Trophoblast cell (in vitro differentiated cells and primary cell): ENCODE data around the gene TSKU.

Experiments
- DNase-seq, 2 donors: peaks; one replicate each; pipeline ENCODE4 v3.0.0-alpha.2; 2016
- H2AFZ ChIP-seq: 2 replicates; pipeline ENCODE4 v1.6.1; 2013; ENCODE audit warnings: low read length, moderate library complexity, mild to moderate bottlenecking; ENCODE audit not compliant: insufficient read depth, poor library complexity
- H2AK5ac ChIP-seq: 2 replicates; pipeline ENCODE4 v1.6.1; 2013; ENCODE audit warnings: mild to moderate bottlenecking, low read length
- H2BK120ac ChIP-seq: 2 replicates; pipeline ENCODE4 v1.6.1; 2013; ENCODE audit warnings: low read length, mild to moderate bottlenecking, moderate library complexity; ENCODE audit not compliant: insufficient read depth, poor library complexity
- H2BK12ac ChIP-seq: 2 replicates; pipeline ENCODE4 v1.6.1; 2013; ENCODE audit warnings: mild to moderate bottlenecking, low read length, moderate library complexity
- H2BK5ac ChIP-seq: 2 replicates; pipeline ENCODE4 v1.6.1; 2013; ENCODE audit warnings: low read length, low read depth, moderate library complexity, mild to moderate bottlenecking; ENCODE audit not compliant: poor library complexity
- H3K14ac ChIP-seq: 2 replicates; pipeline ENCODE4 v1.6.1; 2013; ENCODE audit warnings: mild to moderate bottlenecking, low read length
- H3K18ac ChIP-seq: 2 replicates; pipeline ENCODE4 v1.6.1; 2013; ENCODE audit warnings: mild to moderate bottlenecking, low read length
- H3K23ac ChIP-seq: 2 replicates; pipeline ENCODE4 v1.6.1; 2013; ENCODE audit warnings: low read length
- H3K27ac ChIP-seq: 2 replicates; pipeline ENCODE4 v1.5.1; 2013; ENCODE audit warnings: low read depth, mild to moderate bottlenecking, inconsistent platforms, low read length, moderate library complexity
- H3K27me3 ChIP-seq: 2 replicates; pipeline ENCODE4 v1.6.1; 2013; ENCODE audit warnings: inconsistent platforms, mild to moderate bottlenecking, low read length, moderate library complexity; ENCODE audit not compliant: insufficient read depth
- H3K36me3 ChIP-seq, 2 experiments: 1 replicate in 1 of 2; 2 replicates in 1 of 2; pipeline ENCODE4 v1.6.1; 2013; ENCODE audit warnings: low read length in 2 of 2, mild to moderate bottlenecking in 2 of 2, moderate library complexity in 1 of 2; ENCODE audit not compliant: insufficient read depth in 2 of 2, control insufficient read depth in 1 of 2
- H3K4ac ChIP-seq: 2 replicates; pipeline ENCODE4 v1.6.1; 2013; ENCODE audit warnings: low read depth, mild to moderate bottlenecking, low read length, moderate library complexity
- H3K4me1 ChIP-seq, 2 experiments: 1 replicate in 1 of 2; 2 replicates in 1 of 2; pipeline ENCODE4 v1.6.1; 2013; ENCODE audit warnings: low read length in 2 of 2, mild to moderate bottlenecking in 2 of 2, moderate library complexity in 1 of 2; ENCODE audit not compliant: insufficient read depth in 2 of 2, control insufficient read depth in 1 of 2
- H3K4me2 ChIP-seq: 2 replicates; pipeline ENCODE4 v1.6.1; 2013; ENCODE audit warnings: inconsistent platforms, mild to moderate bottlenecking, low read length, moderate library complexity
- H3K4me3 ChIP-seq: 2 replicates; pipeline ENCODE4 v1.5.1; 2013; ENCODE audit warnings: mild to moderate bottlenecking, low read depth, low read length, inconsistent platforms
- H3K79me1 ChIP-seq: one replicate; pipeline ENCODE4 v1.6.1; 2013; ENCODE audit warnings: low read length
- H3K79me2 ChIP-seq: 2 replicates; pipeline ENCODE4 v1.6.1; 2013; ENCODE audit warnings: low read length, mild to moderate bottlenecking; ENCODE audit not compliant: control insufficient read depth, insufficient read depth, poor library complexity
- H3K9ac ChIP-seq: 2 replicates; pipeline ENCODE4 v1.6.1; 2013; ENCODE audit warnings: mild to moderate bottlenecking, low read length
- H3K9me3 ChIP-seq: 2 replicates; pipeline ENCODE4 v1.6.1; 2013; ENCODE audit warnings: low read depth, mild to moderate bottlenecking, control low read depth, inconsistent platforms, low read length; ENCODE audit not compliant: insufficient read depth
- H4K12ac ChIP-seq: 2 replicates; pipeline ENCODE4 v1.6.1; 2013; ENCODE audit warnings: low read depth, mild to moderate bottlenecking, low read length, moderate library complexity
- H4K8ac ChIP-seq: 2 replicates; pipeline ENCODE4 v1.6.1; 2013; ENCODE audit warnings: low read depth, mild to moderate bottlenecking, low read length, moderate library complexity
- H4K91ac ChIP-seq: one replicate; pipeline ENCODE4 v1.6.1; 2013; ENCODE audit warnings: low read depth, mild to moderate bottlenecking, low read length, moderate library complexity
- WGBS: extraction: QIAGEN DNeasy Blood & Tissue Kit; methylation state at CpG from one replicate; pipeline ENCODE4 v1.1.7; 2013; ENCODE audit warnings: missing lambda C conversion rate; ENCODE audit not compliant: insufficient read length, insufficient coverage; ENCODE audit errors: extremely low coverage; 5-methylcytosine and 5-hydroxymethylcytosine counted together

The TSKU gene

DNA sequence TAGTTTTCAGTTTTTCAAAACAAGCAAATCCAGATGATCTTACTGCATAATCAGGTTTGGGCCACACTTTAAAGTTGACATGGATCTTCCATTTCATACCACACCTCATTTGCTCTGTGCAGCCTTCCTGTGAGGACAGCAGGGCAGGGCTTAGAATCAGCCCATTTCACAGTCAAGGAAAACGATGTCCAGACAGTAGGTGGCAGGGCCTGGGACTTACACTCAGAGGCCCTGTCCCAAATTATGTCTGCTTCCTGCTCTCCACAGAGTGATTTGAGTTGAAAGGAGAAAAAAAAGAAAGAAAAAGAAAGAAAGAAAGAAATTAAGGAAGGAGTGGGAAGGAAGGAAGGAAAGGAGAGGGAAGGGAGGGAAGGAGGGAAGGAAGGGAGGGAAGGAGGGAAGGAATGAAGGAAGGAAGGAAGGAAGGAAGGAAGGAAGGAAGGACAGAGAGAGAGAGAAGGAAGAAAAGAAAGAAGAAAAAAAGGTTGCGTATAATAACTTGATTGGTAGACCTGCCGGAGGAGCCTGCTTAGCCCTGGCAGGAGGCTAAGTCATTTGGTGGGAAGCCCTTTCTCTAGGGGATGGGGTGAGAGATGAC lies 23.6 kb downstream of the TSKU start:
- DNase-seq, result no peak
- Histone ChIP-seq H2BK120ac (no peak overlapping the region), H2AFZ (no peak overlapping the region), H3K79me1 (no peaks in the 10 kb centered on the region), H3K9ac (no peak overlapping the region), H3K9me3 (no peaks in the 10 kb centered on the region), H4K12ac (no peak overlapping the region), H3K27me3 (no peaks in the 10 kb centered on the region), H3K36me3 (no peaks in the 10 kb centered on the region), H4K8ac (no peak overlapping the region), H2BK12ac (no peak overlapping the region), H3K27ac (no peak overlapping the region), H3K4me2 (no peak overlapping the region), H3K18ac (no peak overlapping the region), H4K91ac (no peak overlapping the region), H2BK5ac (no peak overlapping the region), H3K23ac (no peak overlapping the region), H3K4ac (no peak overlapping the region), H3K79me2 (no peaks in the 10 kb centered on the region), H3K14ac (no peak overlapping the region), H2AK5ac (no peak overlapping the region), H3K4me3 (no peak overlapping the region), H3K4me1 (peaks cover 2 to 9% of the 10 kb centered on the region in 2 experiments)
- no CpG with 5 or more reads among the region's 3 CpGs for WGBS

DNA sequence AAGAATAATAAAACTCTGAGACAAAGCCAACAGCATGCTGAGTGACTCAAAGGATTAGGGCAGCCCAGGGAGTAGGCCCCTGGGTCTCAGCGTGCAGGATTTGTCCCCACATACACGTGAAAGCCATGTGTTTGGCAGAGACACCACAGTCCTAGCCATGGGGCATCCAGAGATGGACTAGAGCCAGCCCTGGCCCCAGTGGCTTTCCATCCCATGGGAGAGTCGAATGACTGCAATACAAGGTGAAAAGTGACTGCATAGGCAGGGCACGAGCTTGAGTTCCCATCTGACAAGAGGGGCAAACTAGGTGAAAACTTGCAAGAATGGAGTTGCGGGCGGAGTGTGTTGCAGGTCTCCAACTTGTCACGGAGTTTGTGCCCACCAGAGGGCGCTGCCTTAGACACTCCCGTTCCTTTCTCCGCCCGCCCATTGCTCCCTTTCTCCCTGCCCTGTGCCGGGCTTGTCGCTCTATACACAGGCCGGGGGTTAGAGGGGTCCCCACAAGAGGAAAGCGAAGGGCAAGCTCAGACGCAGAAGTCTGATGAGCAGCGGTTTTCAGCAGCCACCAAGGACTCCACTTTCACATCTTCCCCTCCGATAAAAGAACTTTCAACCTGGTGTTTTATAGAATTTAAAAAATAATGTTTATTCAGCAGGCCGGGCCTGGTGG lies 24.2 kb downstream of the TSKU start:
- Histone ChIP-seq H3K4me1 (peaks cover 2 to 9% of the 10 kb centered on the region in 2 experiments), H3K27ac (no peak overlapping the region), H4K12ac (no peak overlapping the region), H2AK5ac (no peak overlapping the region), H4K8ac (no peak overlapping the region), H3K36me3 (no peaks in the 10 kb centered on the region), H3K9me3 (no peaks in the 10 kb centered on the region), H3K79me1 (no peaks in the 10 kb centered on the region), H3K9ac (no peak overlapping the region), H2BK120ac (no peak overlapping the region), H3K14ac (no peak overlapping the region), H4K91ac (no peak overlapping the region), H3K4me2 (no peak overlapping the region), H3K79me2 (no peaks in the 10 kb centered on the region), H3K27me3 (no peaks in the 10 kb centered on the region), H3K4ac (no peak overlapping the region), H3K4me3 (no peak overlapping the region), H2BK5ac (no peak overlapping the region), H3K23ac (no peak overlapping the region), H2AFZ (no peak overlapping the region), H2BK12ac (no peak overlapping the region), H3K18ac (no peak overlapping the region)
- DNase-seq, result peak; percentile 61 to 87
- no CpG with 5 or more reads among the region's 19 CpGs for WGBS

DNA sequence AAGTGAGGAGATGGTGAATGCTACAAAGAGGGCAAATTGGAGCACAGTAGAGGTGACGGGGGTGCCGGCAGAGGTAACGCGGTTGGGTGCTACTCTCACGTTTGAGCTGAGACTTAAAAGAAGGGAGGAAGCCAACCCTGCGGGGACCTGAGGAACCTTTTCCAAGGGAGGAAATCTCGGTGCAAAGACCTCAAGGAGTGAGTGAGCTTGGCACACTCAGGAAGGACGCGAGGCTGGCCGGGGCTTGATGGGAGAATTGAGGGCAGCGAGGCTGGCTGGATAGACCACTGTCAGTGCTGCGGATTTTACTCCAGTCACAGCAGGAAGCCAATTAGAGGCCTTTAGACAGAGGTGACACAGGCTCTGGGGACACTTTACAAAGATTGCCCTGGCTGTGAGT lies 25.0 kb downstream of the TSKU start:
- Histone ChIP-seq H2AK5ac (no peak overlapping the region), H3K14ac (no peak overlapping the region), H3K36me3 (no peaks in the 10 kb centered on the region), H4K91ac (no peak overlapping the region), H3K27me3 (no peaks in the 10 kb centered on the region), H3K4ac (no peak overlapping the region), H3K23ac (no peak overlapping the region), H4K12ac (no peak overlapping the region), H3K4me3 (no peak overlapping the region), H3K18ac (no peak overlapping the region), H3K4me2 (no peak overlapping the region), H3K4me1 (peaks cover 2 to 7% of the 10 kb centered on the region in 2 experiments), H3K27ac (no peak overlapping the region), H2BK120ac (no peak overlapping the region), H2AFZ (no peak overlapping the region), H2BK5ac (no peak overlapping the region), H3K9ac (no peak overlapping the region), H2BK12ac (no peak overlapping the region), H4K8ac (no peak overlapping the region), H3K79me1 (no peaks in the 10 kb centered on the region), H3K79me2 (no peaks in the 10 kb centered on the region), H3K9me3 (no peaks in the 10 kb centered on the region)
- DNase-seq, result no peak
- WGBS, result no CpG with 5 or more reads among the region's 12 CpGs

DNA sequence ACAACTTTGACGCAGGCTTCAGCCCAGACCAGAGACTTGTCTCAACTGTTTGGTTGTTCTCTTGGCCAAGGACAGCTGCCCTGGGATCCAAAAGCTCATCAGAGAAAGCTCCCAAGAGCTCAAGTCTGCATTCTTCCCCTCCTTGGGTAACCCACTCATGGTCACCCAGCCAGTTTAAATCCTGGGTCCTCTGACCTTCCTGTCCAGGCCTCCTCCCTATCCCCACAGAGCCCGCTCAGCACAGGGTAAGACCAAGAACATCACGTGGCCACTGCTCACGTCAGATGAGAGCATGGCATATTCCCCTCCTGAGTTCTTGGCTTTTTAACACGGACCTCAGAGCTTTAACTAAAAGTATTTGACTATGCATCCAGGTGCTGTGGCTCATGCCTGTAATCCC lies 25.8 kb downstream of the TSKU start:
- Histone ChIP-seq H3K36me3 (no peaks in the 10 kb centered on the region), H2BK12ac (no peak overlapping the region), H3K4me3 (no peak overlapping the region), H3K79me1 (no peaks in the 10 kb centered on the region), H2AK5ac (no peak overlapping the region), H4K8ac (no peak overlapping the region), H3K4ac (no peak overlapping the region), H3K79me2 (no peaks in the 10 kb centered on the region), H2AFZ (no peak overlapping the region), H4K91ac (no peak overlapping the region), H3K14ac (no peak overlapping the region), H3K18ac (no peak overlapping the region), H3K4me2 (no peak overlapping the region), H2BK120ac (no peak overlapping the region), H4K12ac (no peak overlapping the region), H3K9me3 (peaks cover under 1% of the 10 kb centered on the region), H3K4me1 (peaks cover 2 to 7% of the 10 kb centered on the region in 2 experiments), H3K23ac (no peak overlapping the region), H2BK5ac (no peak overlapping the region), H3K9ac (no peak overlapping the region), H3K27ac (no peak overlapping the region), H3K27me3 (no peaks in the 10 kb centered on the region)
- DNase-seq, result no peak
- WGBS, result no CpG with 5 or more reads among the region's 5 CpGs
